ENCODE measurements around the gene ANKRD60.

The ANKRD60 gene

GRCh38 chr20:58215116-58215515 is 13.3 kb downstream of the ANKRD60 start:
- H3K27ac ChIP-seq (ENCODE audit: low read length), result no peak overlapping the region

DNA sequence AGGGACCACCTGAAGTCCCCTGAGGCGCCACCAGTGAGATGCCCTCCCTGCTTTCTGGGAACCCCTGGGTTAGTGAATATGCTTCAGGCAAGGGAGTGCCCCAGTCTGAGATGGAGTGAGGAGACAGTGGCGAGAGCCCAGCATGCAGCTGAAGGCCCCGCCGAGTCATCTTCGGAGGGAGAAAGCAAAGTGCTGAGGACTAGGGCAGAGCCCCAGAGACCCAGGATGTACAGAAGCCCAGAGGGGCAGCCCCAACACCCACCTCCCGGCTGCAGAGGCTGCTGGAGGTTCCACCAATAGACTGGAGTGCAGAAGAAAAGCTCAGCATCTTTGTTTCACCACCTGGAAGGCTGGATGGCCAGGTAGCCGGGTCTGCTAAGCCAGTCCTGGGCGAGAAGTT is 14.1 kb downstream of the ANKRD60 start:
- no peak overlapping the region for H3K4me3 ChIP-seq (ENCODE audit: low read length)
- H3K36me3 ChIP-seq (replicated peaks; ENCODE audit: low read depth, low read length), result no peaks in the 10 kb centered on the region
- H3K27ac ChIP-seq (ENCODE audit: low read length), result no peak overlapping the region
- no peak overlapping the region for H2AFZ ChIP-seq (ENCODE audit: low read depth, low read length)
- TF ChIP-seq CTCF (IDR thresholded peaks at IDR 0.05; ENCODE audit: low read depth, low read length) (no peak), EZH2phosphoT487 (IDR thresholded peaks at IDR 0.05; ENCODE audit: low read depth) (no peak)
- H3K9me3 ChIP-seq (ENCODE audit: insufficient read depth, low read length), result 0 out of 2 replicates have a peak, but pooled peaks cover 4% of the 10 kb centered on the region
- no peaks in the 10 kb centered on the region for H4K20me1 ChIP-seq (ENCODE audit: insufficient read depth, low read length)
- H3K4me1 ChIP-seq (ENCODE audit: low read length), result 0 out of 2 replicates have a peak, but pooled peaks cover 6% of the 10 kb centered on the region
- H3K4me2 ChIP-seq (ENCODE audit: low read length), result no peak overlapping the region
- peaks cover 73% of the 10 kb centered on the region for H3K27me3 ChIP-seq (ENCODE audit: low read depth, low read length)
- H3K79me2 ChIP-seq (ENCODE audit: low read length), result no peaks in the 10 kb centered on the region
- no peak overlapping the region for H3K9ac ChIP-seq (ENCODE audit: low read length)

More at GRCh38 chr20:58215116-58215515, 13.3 kb downstream of the ANKRD60 start:
- H3K9me3 ChIP-seq (ENCODE audit: insufficient read depth, low read length), result 0 out of 2 replicates have a peak, but pooled peaks cover 5% of the 10 kb centered on the region
- TF ChIP-seq CTCF (IDR thresholded peaks at IDR 0.05; ENCODE audit: low read depth, low read length) (no peak), EZH2phosphoT487 (IDR thresholded peaks at IDR 0.05; ENCODE audit: low read depth) (no peak)
- no peaks in the 10 kb centered on the region for H4K20me1 ChIP-seq (ENCODE audit: insufficient read depth, low read length)
- H3K9ac ChIP-seq (ENCODE audit: low read length), result no peak overlapping the region
- H3K4me1 ChIP-seq (ENCODE audit: low read length), result 0 out of 2 replicates have a peak, but pooled peaks cover under 1% of the 10 kb centered on the region
- no peak overlapping the region for H3K4me3 ChIP-seq (ENCODE audit: low read length)
- H3K79me2 ChIP-seq (ENCODE audit: low read length), result no peaks in the 10 kb centered on the region
- H3K36me3 ChIP-seq (replicated peaks; ENCODE audit: low read depth, low read length), result no peaks in the 10 kb centered on the region
- peaks cover 81% of the 10 kb centered on the region for H3K27me3 ChIP-seq (ENCODE audit: low read depth, low read length)
- H3K4me2 ChIP-seq (ENCODE audit: low read length), result no peak overlapping the region
- H2AFZ ChIP-seq (ENCODE audit: low read depth, low read length), result no peak overlapping the region

GRCh38 chr20:58213716-58214115 is 14.7 kb downstream of the ANKRD60 start:
- Histone ChIP-seq H4K20me1 (ENCODE audit: insufficient read depth, low read length) (no peaks in the 10 kb centered on the region), H3K4me1 (ENCODE audit: low read length) (0 out of 2 replicates have a peak, but pooled peaks cover 6% of the 10 kb centered on the region), H3K36me3 (replicated peaks; ENCODE audit: low read depth, low read length) (no peaks in the 10 kb centered on the region), H2AFZ (ENCODE audit: low read depth, low read length) (no peak overlapping the region), H3K9ac (ENCODE audit: low read length) (no peak overlapping the region), H3K79me2 (ENCODE audit: low read length) (no peaks in the 10 kb centered on the region), H3K27ac (ENCODE audit: low read length) (no peak overlapping the region), H3K9me3 (ENCODE audit: insufficient read depth, low read length) (no peaks in the 10 kb centered on the region), H3K27me3 (ENCODE audit: low read depth, low read length) (peaks cover 68% of the 10 kb centered on the region), H3K4me2 (ENCODE audit: low read length) (no peak overlapping the region), H3K4me3 (ENCODE audit: low read length) (no peak overlapping the region)
- TF ChIP-seq EZH2phosphoT487 (IDR thresholded peaks at IDR 0.05; ENCODE audit: low read depth) (no peak), CTCF (IDR thresholded peaks at IDR 0.05; ENCODE audit: low read depth, low read length) (no peak)

DNA sequence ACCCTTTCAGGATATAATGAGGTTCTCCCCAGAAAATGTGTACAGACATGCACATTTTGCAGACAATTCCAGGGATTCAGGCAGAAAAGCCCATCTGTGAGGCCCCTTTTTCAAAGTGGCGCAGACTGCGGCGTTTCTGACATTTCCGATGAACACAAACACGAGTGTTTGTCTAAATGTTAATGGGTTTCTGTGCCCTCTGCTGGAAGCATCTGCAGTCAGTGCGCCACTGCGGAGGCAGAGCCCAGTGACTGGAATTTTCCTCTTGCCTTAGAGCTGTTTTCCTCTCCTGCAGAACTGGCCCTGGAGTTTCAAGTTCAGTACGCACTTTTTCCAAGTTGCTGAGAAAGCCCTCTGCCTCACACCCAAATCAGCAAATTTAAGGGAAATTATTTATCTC is 15.3 kb downstream of the ANKRD60 start:
- Histone ChIP-seq H3K36me3 (replicated peaks; ENCODE audit: low read depth, low read length) (no peaks in the 10 kb centered on the region), H3K9me3 (ENCODE audit: insufficient read depth, low read length) (no peaks in the 10 kb centered on the region), H3K27me3 (ENCODE audit: low read depth, low read length) (peaks cover 62% of the 10 kb centered on the region), H3K4me3 (ENCODE audit: low read length) (no peak overlapping the region), H3K27ac (ENCODE audit: low read length) (no peak overlapping the region), H3K4me1 (ENCODE audit: low read length) (0 out of 2 replicates have a peak, but pooled peaks cover 6% of the 10 kb centered on the region), H2AFZ (ENCODE audit: low read depth, low read length) (no peak overlapping the region), H3K9ac (ENCODE audit: low read length) (no peak overlapping the region), H3K4me2 (ENCODE audit: low read length) (no peak overlapping the region), H4K20me1 (ENCODE audit: insufficient read depth, low read length) (no peaks in the 10 kb centered on the region), H3K79me2 (ENCODE audit: low read length) (no peaks in the 10 kb centered on the region)
- no peak for TF ChIP-seq EZH2phosphoT487 (IDR thresholded peaks at IDR 0.05; ENCODE audit: low read depth)
- TF ChIP-seq CTCF (IDR thresholded peaks at IDR 0.05; ENCODE audit: low read depth, low read length), result no peak

Data from OCI-LY3 (cell line).